Gastroesophageal sphincter (tissue), 3 donors: ENCODE results near the gene ZNF317.

Experiments used
- POLR2AphosphoS5 ChIP-seq: sonication (generic); formaldehyde crosslinking; IDR thresholded peaks from one replicate; pipeline ENCODE4 v1.6.1; 2017; ENCODE audit warnings: antibody characterized with exemption
- TF ChIP-seq, protein P1 (sequence below), 4 experiments: fragments of 200-600 bp in 2 of 4; fragments of 450-650 bp in 2 of 4; sonication (generic) in 1 of 4; IDR thresholded peaks; one replicate each; pipeline ENCODE4 v1.5.1; 2017 to 2019; ENCODE audit warnings: antibody characterized with exemption in 4 of 4, mild to moderate bottlenecking in 2 of 4, moderate library complexity in 2 of 4

DNA sequence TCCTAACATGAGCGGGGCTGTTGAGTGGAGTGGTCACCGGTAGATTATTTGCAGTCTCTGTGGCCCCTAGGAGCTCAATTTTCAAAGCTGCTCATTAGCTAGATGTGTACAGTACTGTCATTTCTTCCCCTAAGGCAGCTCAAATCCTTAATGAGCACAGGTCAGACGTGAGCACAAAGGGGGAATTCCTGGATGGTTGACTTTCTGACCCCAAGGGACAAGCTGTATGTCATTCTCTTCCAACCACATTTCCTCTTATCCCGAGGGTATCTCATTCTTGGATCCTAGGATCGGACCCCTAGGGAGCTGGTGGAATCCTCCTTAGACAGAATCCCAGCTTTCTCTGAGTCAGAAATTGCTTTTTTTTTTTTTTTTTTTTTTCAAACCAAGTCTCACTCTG is 7.8 kb upstream of the ZNF317 start:
- no peak for TF ChIP-seq POLR2AphosphoS5
- TF ChIP-seq, protein P1, sequence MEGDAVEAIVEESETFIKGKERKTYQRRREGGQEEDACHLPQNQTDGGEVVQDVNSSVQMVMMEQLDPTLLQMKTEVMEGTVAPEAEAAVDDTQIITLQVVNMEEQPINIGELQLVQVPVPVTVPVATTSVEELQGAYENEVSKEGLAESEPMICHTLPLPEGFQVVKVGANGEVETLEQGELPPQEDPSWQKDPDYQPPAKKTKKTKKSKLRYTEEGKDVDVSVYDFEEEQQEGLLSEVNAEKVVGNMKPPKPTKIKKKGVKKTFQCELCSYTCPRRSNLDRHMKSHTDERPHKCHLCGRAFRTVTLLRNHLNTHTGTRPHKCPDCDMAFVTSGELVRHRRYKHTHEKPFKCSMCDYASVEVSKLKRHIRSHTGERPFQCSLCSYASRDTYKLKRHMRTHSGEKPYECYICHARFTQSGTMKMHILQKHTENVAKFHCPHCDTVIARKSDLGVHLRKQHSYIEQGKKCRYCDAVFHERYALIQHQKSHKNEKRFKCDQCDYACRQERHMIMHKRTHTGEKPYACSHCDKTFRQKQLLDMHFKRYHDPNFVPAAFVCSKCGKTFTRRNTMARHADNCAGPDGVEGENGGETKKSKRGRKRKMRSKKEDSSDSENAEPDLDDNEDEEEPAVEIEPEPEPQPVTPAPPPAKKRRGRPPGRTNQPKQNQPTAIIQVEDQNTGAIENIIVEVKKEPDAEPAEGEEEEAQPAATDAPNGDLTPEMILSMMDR (IDR thresholded peaks at IDR 0.05): no peak
